SK-N-SH (cell line): ENCODE data around the gene FMNL2. TPM values are rescaled to one million over a fixed set of nuclear protein-coding genes. Genes with fewer than 3 reads are reported as not detected.

Experiments used
- CTCF ChIA-PET: fragments of 300-600, 350-600 bp; formaldehyde crosslinking; extraction: SDS; loops from one replicate; lab custom pipeline; 2021; lab: Yijun Ruan, JAX
- POLR2A ChIA-PET: fragments of 350-600 bp; sonication (Branson Sonifier 250); formaldehyde crosslinking; extraction: SDS; loops from one replicate; lab custom pipeline; 2020; ENCODE audit warnings: antibody characterized with exemption, inconsistent platforms; lab: Yijun Ruan, JAX
- DNase-seq: peaks from one replicate; pipeline ENCODE4 v3.0.0; 2012
- H2AFZ ChIP-seq: fragments of 200-600 bp; sonication (generic); 2 replicates; pipeline ENCODE4 v1.8.1; 2016; ENCODE audit warnings: antibody characterized with exemption, mild to moderate bottlenecking, low read depth
- H3F3A ChIP-seq: fragments of 200-600 bp; sonication (generic); replicated peaks from 2 replicates; pipeline ENCODE3; 2016; ENCODE audit warnings: antibody characterized with exemption, mild to moderate bottlenecking; ENCODE audit not compliant: insufficient read depth
- H3K27ac ChIP-seq, 2 experiments: fragments of 200-500 bp in 1 of 2; fragments of 200-600 bp in 1 of 2; sonication (Bioruptor generic) in 1 of 2; sonication (generic), shearing (Covaris generic) in 1 of 2; 2 replicates each; pipeline versions ENCODE4 v1.5.1 to v1.6.1; 2014 to 2016; ENCODE audit warnings: low read depth in 2 of 2, inconsistent platforms in 1 of 2, low read length in 1 of 2, mild to moderate bottlenecking in 1 of 2, mixed read lengths in 1 of 2
- H3K27me3 ChIP-seq: fragments of 200-600 bp; sonication (generic), shearing (Covaris generic); 2 replicates; pipeline ENCODE4 v1.6.1; 2016; ENCODE audit warnings: mixed run types; ENCODE audit not compliant: insufficient read depth
- H3K36me3 ChIP-seq, 2 experiments: fragments of 200-500 bp in 1 of 2; fragments of 200-600 bp in 1 of 2; sonication (Bioruptor generic) in 1 of 2; sonication (generic) in 1 of 2; replicated peaks in 1 of 2; 2 replicates each; pipeline versions ENCODE3 to v1.5.1; 2014 to 2016; ENCODE audit warnings: low read length in 1 of 2, mild to moderate bottlenecking in 1 of 2; ENCODE audit not compliant: insufficient read depth in 2 of 2, control insufficient read depth in 1 of 2
- H3K4me1 ChIP-seq, 2 experiments: fragments of 200-500 bp in 1 of 2; fragments of 200-600 bp in 1 of 2; sonication (Bioruptor generic) in 1 of 2; sonication (generic), shearing (Covaris generic) in 1 of 2; 2 replicates each; pipeline versions ENCODE4 v1.5.1 to v1.6.1; 2014 to 2016; ENCODE audit warnings: low read depth in 1 of 2, low read length in 1 of 2, mixed run types in 1 of 2; ENCODE audit not compliant: insufficient read depth in 2 of 2, control insufficient read depth in 1 of 2
- H3K4me2 ChIP-seq: fragments of 200-600 bp; sonication (generic), shearing (Covaris generic); 2 replicates; pipeline ENCODE4 v1.6.1; 2017; ENCODE audit warnings: mixed run types
- H3K4me3 ChIP-seq, 2 experiments: fragments of 200-500 bp in 1 of 2; fragments of 200-600 bp in 1 of 2; sonication (Bioruptor generic) in 1 of 2; sonication (generic), shearing (Covaris generic) in 1 of 2; 2 replicates each; pipeline versions ENCODE4 v1.5.1 to v1.8.1; 2014 to 2016; ENCODE audit warnings: low read depth in 2 of 2, inconsistent platforms in 1 of 2, low read length in 1 of 2, mild to moderate bottlenecking in 1 of 2, mixed read lengths in 1 of 2, moderate library complexity in 1 of 2
- H3K79me2 ChIP-seq: fragments of 200-600 bp; sonication (generic); 2 replicates; pipeline ENCODE4 v1.8.1; 2017; ENCODE audit warnings: mild to moderate bottlenecking; ENCODE audit not compliant: insufficient read depth
- H3K9ac ChIP-seq: fragments of 200-600 bp; sonication (generic); 2 replicates; pipeline ENCODE4 v1.6.1; 2017; ENCODE audit warnings: mixed run types
- H3K9me2 ChIP-seq: fragments of 200-600 bp; sonication (generic); 2 replicates; pipeline ENCODE4 v1.6.1; 2017; ENCODE audit warnings: mixed run types
- H3K9me3 ChIP-seq: fragments of 200-600 bp; sonication (generic); 2 replicates; pipeline ENCODE4 v1.6.1; 2017; ENCODE audit warnings: mixed run types, mild to moderate bottlenecking, moderate library complexity
- H4K20me1 ChIP-seq: fragments of 200-600 bp; sonication (generic); 2 replicates; pipeline ENCODE4 v1.6.1; 2017; ENCODE audit warnings: mild to moderate bottlenecking, mixed run types; ENCODE audit not compliant: insufficient read depth
- EP300 ChIP-seq, 2 experiments: IDR thresholded peaks; 2 replicates each; pipeline versions ENCODE4 v1.4.0 to v1.6.1; 2012; ENCODE audit warnings: borderline replicate concordance in 1 of 2, low read depth in 1 of 2, low read length in 1 of 2
- FOSL2 ChIP-seq: IDR thresholded peaks from 2 replicates; pipeline ENCODE4 v1.4.0; 2012; ENCODE audit warnings: low read depth, mild to moderate bottlenecking, moderate library complexity, borderline replicate concordance
- FOXJ3 ChIP-seq: sonication (generic); formaldehyde crosslinking; IDR thresholded peaks from 2 replicates; pipeline ENCODE4 v1.5.1; 2020; ENCODE audit warnings: mild to moderate bottlenecking, missing genetic modification reagents
- GABPA ChIP-seq: IDR thresholded peaks from 2 replicates; pipeline ENCODE4 v1.4.0; 2012; ENCODE audit warnings: low read depth, mild to moderate bottlenecking
- GATA2 ChIP-seq: sonication (generic); formaldehyde crosslinking; IDR thresholded peaks from 2 replicates; pipeline ENCODE4 v1.5.0; 2020; ENCODE audit warnings: mild to moderate bottlenecking, missing genetic modification reagents
- JUND ChIP-seq: IDR thresholded peaks from 2 replicates; pipeline ENCODE4 v1.4.0; 2012
- MXI1 ChIP-seq: IDR thresholded peaks from 2 replicates; pipeline ENCODE4 v1.6.1; 2012; ENCODE audit warnings: mild to moderate bottlenecking, low read depth, low read length, improper control_type of control experiment
- NFIC ChIP-seq: IDR thresholded peaks from 2 replicates; pipeline ENCODE4 v1.4.0; 2012; ENCODE audit warnings: borderline replicate concordance
- POLR2AphosphoS5 ChIP-seq: IDR thresholded peaks from 2 replicates; pipeline ENCODE4 v1.6.1; 2012; ENCODE audit warnings: low read depth, low read length
- RCOR1 ChIP-seq: fragments of 150-350 bp; IDR thresholded peaks from 2 replicates; pipeline ENCODE4 v1.6.1; 2017; ENCODE audit warnings: antibody characterized with exemption, low read length
- RFX5 ChIP-seq: IDR thresholded peaks from 2 replicates; pipeline ENCODE4 v1.6.1; 2012; ENCODE audit warnings: mild to moderate bottlenecking, improper control_type of control experiment, low read length
- RXRA ChIP-seq: IDR thresholded peaks from 2 replicates; pipeline ENCODE4 v1.4.0; 2012; ENCODE audit warnings: low read depth, mild to moderate bottlenecking, borderline replicate concordance
- SIN3A ChIP-seq: IDR thresholded peaks from 2 replicates; pipeline ENCODE4 v1.6.1; 2012; ENCODE audit warnings: low read depth, mild to moderate bottlenecking, low read length, moderate library complexity, borderline replicate concordance
- SMC3 ChIP-seq: IDR thresholded peaks from 2 replicates; pipeline ENCODE4 v1.6.1; 2012; ENCODE audit warnings: low read depth, low read length, improper control_type of control experiment
- TAF1 ChIP-seq: IDR thresholded peaks from 2 replicates; pipeline ENCODE4 v1.6.1; 2012; ENCODE audit warnings: low read depth, mild to moderate bottlenecking, low read length, moderate library complexity, borderline replicate concordance
- TCF12 ChIP-seq: IDR thresholded peaks from 2 replicates; pipeline ENCODE4 v1.4.0; 2012
- TEAD4 ChIP-seq: IDR thresholded peaks from 2 replicates; pipeline ENCODE4 v1.4.0; 2012; ENCODE audit warnings: mild to moderate bottlenecking, borderline replicate concordance; ENCODE audit not compliant: insufficient read depth
- USF1 ChIP-seq: IDR thresholded peaks from 2 replicates; pipeline ENCODE4 v1.4.0; 2012; ENCODE audit warnings: low read depth, borderline replicate concordance
- WGBS: methylation state at CpG from one replicate; pipeline ENCODE4 v1.1.6; 2017; ENCODE audit warnings: low lambda C conversion rate; 5-methylcytosine and 5-hydroxymethylcytosine counted together
- polyA plus RNA-seq, 3 experiments: library from polyadenylated mRNA; depleted of rRNA; stranded (reverse); fragments of >200 nt; gene quantifications; 2 replicates each; pipeline ENCODE4 v1.2.3, GENCODE V29; 2012
- TF ChIP-seq, protein P1 (sequence below): IDR thresholded peaks from 2 replicates; pipeline ENCODE4; 2012

The FMNL2 gene
- polyA plus RNA-seq, 1 of the 3 experiments (the other 2 are of a cell fraction) = 14.5 TPM

DNA sequence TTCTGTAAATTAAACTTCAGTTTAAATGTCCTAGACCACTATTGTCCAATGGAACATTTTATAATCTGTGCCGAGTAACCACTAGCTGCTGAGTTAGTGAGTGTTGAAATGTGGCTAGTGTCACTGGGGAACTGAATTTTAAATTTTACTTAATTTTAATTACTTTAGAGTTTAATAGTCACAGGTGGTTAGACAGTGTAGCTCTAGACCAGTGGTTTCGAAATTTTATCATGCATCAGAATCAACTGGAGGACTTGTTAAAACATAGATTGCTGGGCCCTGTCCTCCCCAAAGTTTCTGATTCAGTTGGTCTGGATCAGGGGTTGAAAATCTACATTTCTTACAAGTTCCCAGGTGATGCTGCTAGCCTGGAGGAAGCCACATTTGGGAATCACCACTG is 110.4 kb downstream of the FMNL2 start:
- no peak for TF ChIP-seq SMC3
- TF ChIP-seq GATA2 = no peak
- no peak for TF ChIP-seq GABPA
- TF ChIP-seq SIN3A = no peak
- no peak for TF ChIP-seq RCOR1
- TF ChIP-seq FOXJ3 (CRISPR knock-in tag) = no peak
- TF ChIP-seq JUND = no peak
- TF ChIP-seq TCF12 = no peak
- no peak for TF ChIP-seq NFIC
- no peak for TF ChIP-seq EP300 (IDR thresholded peaks at IDR 0.05; ENCODE audit: borderline replicate concordance in 1 of 2, low read depth in 1 of 2, low read length in 1 of 2)
- no peak for TF ChIP-seq POLR2AphosphoS5
- CTCF ChIA-PET = interaction anchor here (1.1 to 1.3 kb wide), 2 partner anchors 9 to 16 kb away, joined by 3 to 5 read pairs; no protein-coding TSS in a partner anchor
- Histone ChIP-seq H3K9me3 (no peaks in the 10 kb centered on the region), H3K4me1 (peaks cover 7 to 11% of the 10 kb centered on the region in 2 experiments), H3K9me2 (no peaks in the 10 kb centered on the region), H3K27ac (peak overlapping the region; percentile 25 to 55; a peak in 3 of 4 replicates), H3K27me3 (no peaks in the 10 kb centered on the region), H2AFZ (no peak overlapping the region), H3K4me2 (peak overlapping the region; percentile 10; the same call in 1 of the 2 replicates), H3K79me2 (peaks cover 16% of the 10 kb centered on the region), H3F3A (peaks cover 8% of the 10 kb centered on the region), H3K9ac (no peak overlapping the region), H3K4me3 (no peak overlapping the region), H3K36me3 (no peaks in the 10 kb centered on the region), H4K20me1 (peaks cover 24% of the 10 kb centered on the region)
- POLR2A ChIA-PET = no interaction called here
- WGBS = 49% methylated on average over 2 of the region's 2 CpGs
- no peak for DNase-seq

GRCh38 chr2:152445791-152446201 is 110.8 kb downstream of the FMNL2 start:
- H3K27ac ChIP-seq = peak overlapping the region; percentile 25 to 55; a peak in 3 of 4 replicates
- H3K27me3 ChIP-seq = no peaks in the 10 kb centered on the region
- 15% methylated on average over 3 of the region's 3 CpGs for WGBS
- H2AFZ ChIP-seq = no peak overlapping the region
- no peaks in the 10 kb centered on the region for H3K9me2 ChIP-seq
- H3K79me2 ChIP-seq = peaks cover 16% of the 10 kb centered on the region
- peak overlapping the region; percentile 10; the same call in 1 of the 2 replicates for H3K4me2 ChIP-seq
- peaks cover 24% of the 10 kb centered on the region for H4K20me1 ChIP-seq
- ChIA-PET CTCF (interaction anchor here (0.8 to 1.3 kb wide), 3 partner anchors 9 to 189 kb away, joined by 3 to 5 read pairs (median 3); no protein-coding TSS in a partner anchor), POLR2A (no interaction called here)
- H3K9me3 ChIP-seq = no peaks in the 10 kb centered on the region
- H3K4me1 ChIP-seq = peaks cover 7 to 11% of the 10 kb centered on the region in 2 experiments
- H3K4me3 ChIP-seq = no peak overlapping the region
- TF ChIP-seq RXRA (peak; percentile 6; the same call in 1 of the 2 replicates), USF1 (peak; percentile 22; the same call in 1 of the 2 replicates), POLR2AphosphoS5 (peak; percentile 30; the same call in 1 of the 2 replicates), MXI1 (no peak), JUND (peak; percentile 49), RFX5 (no peak), RCOR1 (no peak), SIN3A (no peak), NFIC (peak; percentile 52; the same call in 1 of the 2 replicates), TAF1 (no peak), TCF12 (peak; percentile 63), TEAD4 (peak; percentile 55; the same call in 1 of the 2 replicates), FOSL2 (peak; percentile 63; the same call in 1 of the 2 replicates)
- TF ChIP-seq, protein P1, sequence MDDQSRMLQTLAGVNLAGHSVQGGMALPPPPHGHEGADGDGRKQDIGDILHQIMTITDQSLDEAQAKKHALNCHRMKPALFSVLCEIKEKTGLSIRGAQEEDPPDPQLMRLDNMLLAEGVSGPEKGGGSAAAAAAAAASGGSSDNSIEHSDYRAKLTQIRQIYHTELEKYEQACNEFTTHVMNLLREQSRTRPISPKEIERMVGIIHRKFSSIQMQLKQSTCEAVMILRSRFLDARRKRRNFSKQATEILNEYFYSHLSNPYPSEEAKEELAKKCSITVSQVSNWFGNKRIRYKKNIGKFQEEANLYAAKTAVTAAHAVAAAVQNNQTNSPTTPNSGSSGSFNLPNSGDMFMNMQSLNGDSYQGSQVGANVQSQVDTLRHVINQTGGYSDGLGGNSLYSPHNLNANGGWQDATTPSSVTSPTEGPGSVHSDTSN = 0 out of 2 replicates have a peak, but pooled peaks have one; percentile 47
- peaks cover 8% of the 10 kb centered on the region for H3F3A ChIP-seq
- no peak overlapping the region for H3K9ac ChIP-seq
- no peak for DNase-seq
- no peaks in the 10 kb centered on the region for H3K36me3 ChIP-seq
